ENCODE results near the gene FAM149A. TPM values are rescaled to one million over a fixed set of nuclear protein-coding genes. Genes with fewer than 3 reads are reported as not detected.

The FAM149A gene
- total and polyA plus RNA-seq, 12 donors, result 1.3 to 6.8 (median 3.3) TPM

DNA sequence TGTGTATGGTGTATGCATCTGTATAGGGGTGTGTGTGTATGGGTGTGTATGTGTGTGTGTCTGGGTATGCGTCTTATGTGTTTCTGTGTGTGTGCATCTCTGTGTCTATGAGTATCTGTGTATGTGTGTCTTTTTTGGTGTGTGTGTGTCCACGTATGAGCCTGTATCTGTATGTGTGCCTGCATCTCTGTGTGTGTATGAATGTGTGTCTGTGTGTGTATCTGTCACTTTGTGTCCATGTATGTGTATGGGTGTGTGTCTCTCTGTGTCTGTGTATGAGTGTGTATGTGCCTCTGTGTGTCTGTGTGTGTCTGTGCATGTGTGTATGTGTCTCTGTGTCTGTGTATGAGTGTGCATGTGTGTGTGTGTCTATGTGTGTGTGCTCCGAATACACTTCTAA, 24.3 kb downstream of the FAM149A start:
- H3K4me3 ChIP-seq, result no peak overlapping the region
- H3K36me3 ChIP-seq (replicated peaks in 1 of 2), result no peaks in the 10 kb centered on the region
- no peaks in the 10 kb centered on the region for H3K9me3 ChIP-seq (replicated peaks in 1 of 3)
- no peaks in the 10 kb centered on the region for H3K27me3 ChIP-seq
- TF ChIP-seq POLR2A (IDR thresholded peaks at IDR 0.05) (no peak), CTCF (IDR thresholded peaks at IDR 0.05) (no peak)
- DNase-seq, result no peak
- intact Hi-C loops (cut with DNase I), result no loop called here
- no peak overlapping the region for H3K27ac ChIP-seq
- no peaks in the 10 kb centered on the region for H3K4me1 ChIP-seq (replicated peaks in 1 of 2)
- 82 to 100% (median 88%) methylated on average over 2 to 3 of the region's 3 CpGs for WGBS, 4 donors

DNA sequence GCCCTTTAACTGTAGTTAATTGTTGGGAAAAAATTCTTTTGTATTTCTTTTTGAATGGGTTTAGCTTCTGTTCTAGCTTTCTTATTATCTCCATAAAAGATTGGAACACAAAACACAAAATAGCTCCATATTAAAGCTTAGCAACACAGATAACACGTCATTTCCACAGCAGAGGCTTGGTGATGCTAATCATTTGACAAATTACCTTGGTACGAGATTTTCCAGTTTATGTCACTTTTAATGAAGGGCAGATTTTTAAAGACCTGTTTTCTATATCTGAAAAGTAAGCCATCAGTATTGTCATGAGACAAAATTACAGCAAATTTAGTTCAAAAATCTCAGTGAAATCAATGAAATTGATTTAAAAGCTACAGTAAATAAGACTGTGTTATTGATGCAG, 27.4 kb downstream of the FAM149A start:
- H3K27me3 ChIP-seq, result no peaks in the 10 kb centered on the region
- H3K9me3 ChIP-seq (replicated peaks in 1 of 3), result no peaks in the 10 kb centered on the region
- intact Hi-C loops (cut with DNase I), result loop anchor here in 1 of 2 donors (10.0 kb wide), 1 partner anchor 57 kb away; no protein-coding TSS in a partner anchor
- H3K27ac ChIP-seq, result no peak overlapping the region
- H3K4me1 ChIP-seq (replicated peaks in 1 of 2), result no peaks in the 10 kb centered on the region
- H3K36me3 ChIP-seq (replicated peaks in 1 of 2), result no peaks in the 10 kb centered on the region
- H3K4me3 ChIP-seq, result no peak overlapping the region
- TF ChIP-seq POLR2A (IDR thresholded peaks at IDR 0.05) (no peak), CTCF (IDR thresholded peaks at IDR 0.05) (no peak)
- no peak for DNase-seq
- WGBS, 4 donors, result 73 to 90% (median 84%) methylated on average over 2 of the region's 2 CpGs

- H3K9me3 ChIP-seq (replicated peaks in 1 of 3), result no peaks in the 10 kb centered on the region
- intact Hi-C loops (cut with DNase I), result loop anchor here in 1 of 2 donors (10.0 kb wide), 1 partner anchor 58 kb away; no protein-coding TSS in a partner anchor
- H3K4me1 ChIP-seq (replicated peaks in 1 of 2), result no peaks in the 10 kb centered on the region
- TF ChIP-seq POLR2A (IDR thresholded peaks at IDR 0.05), result no peak
- no peak for TF ChIP-seq CTCF (IDR thresholded peaks at IDR 0.05)
- no peak overlapping the region for H3K4me3 ChIP-seq
- DNase-seq, result peak in 1 of 7 donors; percentile 12
- no peaks in the 10 kb centered on the region for H3K27me3 ChIP-seq
- no peak overlapping the region for H3K27ac ChIP-seq
- 30 to 47% (median 38%) methylated on average over 4 of the region's 4 CpGs for WGBS, 4 donors
- no peaks in the 10 kb centered on the region for H3K36me3 ChIP-seq (replicated peaks in 1 of 2)
These were observed 28.2 kb downstream of the FAM149A start for GRCh38 chr4:186132577-186133242.

- intact Hi-C loops (cut with DNase I), result loop anchor here in 1 of 2 donors (10.0 kb wide), 1 partner anchor 59 kb away; no protein-coding TSS in a partner anchor
- DNase-seq, result peak in 2 of 7 donors; percentile 26 to 41
- WGBS, 4 donors, result 74 to 90% (median 82%) methylated on average over 3 of the region's 3 CpGs
- TF ChIP-seq POLR2A (IDR thresholded peaks at IDR 0.05) (no peak), CTCF (IDR thresholded peaks at IDR 0.05) (no peak)
- Histone ChIP-seq H3K9me3 (replicated peaks in 1 of 3) (no peaks in the 10 kb centered on the region), H3K4me1 (replicated peaks in 1 of 2) (no peaks in the 10 kb centered on the region), H3K4me3 (no peak overlapping the region), H3K27me3 (no peaks in the 10 kb centered on the region), H3K27ac (no peak overlapping the region), H3K36me3 (replicated peaks in 1 of 2) (no peaks in the 10 kb centered on the region)
These were observed 29.8 kb downstream of the FAM149A start for GRCh38 chr4:186134257-186134656.

Measured in adrenal gland (tissue), 12 donors.